Lung (tissue), 12 donors: ENCODE results near the gene TSPAN14. TPM values are rescaled to one million over a fixed set of nuclear protein-coding genes. Genes with fewer than 3 reads are reported as not detected.

ENCODE experiments used
- ATAC-seq: fragments of 200-7000 bp; cut with Tn5 transposase; one replicate; pipeline ENCODE4 v1.9.1; 2020; ENCODE audit warnings: moderate number of reproducible peaks; ENCODE audit not compliant: insufficient read depth, low FRiP score
- DNase-seq, 3 donors: peaks; one replicate each; pipeline ENCODE4 v3.0.0-alpha.2; 2013 to 2017
- H3K27ac ChIP-seq, 2 donors: one replicate each; pipeline ENCODE4 v1.5.1; 2013; ENCODE audit warnings: mild to moderate bottlenecking in 2 of 2, moderate library complexity in 2 of 2, control low read depth in 1 of 2, inconsistent platforms in 1 of 2, low read depth in 1 of 2, low read length in 1 of 2
- H3K27me3 ChIP-seq, 3 donors: one replicate each; pipeline ENCODE4 v1.5.1; 2013; ENCODE audit warnings: low read length in 2 of 3; ENCODE audit not compliant: control insufficient read depth in 3 of 3, insufficient read depth in 3 of 3
- H3K36me3 ChIP-seq, 4 donors: one replicate each; pipeline ENCODE4 v1.5.1; 2013; ENCODE audit warnings: low read length in 4 of 4, mild to moderate bottlenecking in 1 of 4, moderate library complexity in 1 of 4; ENCODE audit not compliant: control insufficient read depth in 4 of 4, insufficient read depth in 4 of 4
- H3K4me1 ChIP-seq, 5 donors: one replicate each; pipeline ENCODE4 v1.5.1; 2013; ENCODE audit warnings: low read length in 5 of 5, mild to moderate bottlenecking in 2 of 5, moderate library complexity in 1 of 5; ENCODE audit not compliant: control insufficient read depth in 5 of 5, insufficient read depth in 5 of 5
- H3K4me3 ChIP-seq: one replicate; pipeline ENCODE4 v1.5.1; 2013; ENCODE audit warnings: mild to moderate bottlenecking, control low read depth, moderate library complexity
- H3K9ac ChIP-seq, 2 donors: one replicate each; pipeline ENCODE4 v1.5.1; 2013; ENCODE audit warnings: low read length in 2 of 2, control low read depth in 1 of 2; ENCODE audit not compliant: insufficient read depth in 1 of 2
- H3K9me3 ChIP-seq, 4 donors: one replicate each; pipeline ENCODE4 v1.5.1; 2013; ENCODE audit warnings: low read length in 3 of 4, mild to moderate bottlenecking in 1 of 4, moderate library complexity in 1 of 4; ENCODE audit not compliant: control insufficient read depth in 4 of 4, insufficient read depth in 3 of 4
- CTCF ChIP-seq: IDR thresholded peaks from 2 replicates; pipeline ENCODE4 v1.5.1; 2012; ENCODE audit warnings: mild to moderate bottlenecking; ENCODE audit errors: control extremely low read depth, extremely low read depth
- WGBS, 2 donors: extraction: QIAGEN DNeasy Blood & Tissue Kit; methylation state at CpG; one replicate each; pipeline ENCODE4 v1.1.7; 2013; 5-methylcytosine and 5-hydroxymethylcytosine counted together
- polyA plus RNA-seq, 2 donors: library from polyadenylated mRNA; stranded (reverse); fragments of 200-250 nt; gene quantifications; one replicate each; pipeline ENCODE4 v1.2.1, GENCODE V29; 2013
- total RNA-seq, 2 donors: library from RNA; depleted of rRNA in 1 of 2; stranded (reverse); fragments of >200 nt in 1 of 2; gene quantifications; one replicate each; pipeline ENCODE4 v1.2.1, GENCODE V29; 2014 to 2021
- donor health status: control.
- donor health status: control.
- donor health status: Bipolar disorder and iron deficiency.
- donor health status: healthy.
- donor health status: DM: yes; HTN: yes; CAD: no.

The TSPAN14 gene
- total and polyA plus RNA-seq, 4 donors: 40.9 to 187 (median 116) TPM

- H3K4me3 ChIP-seq: no peak overlapping the region
- H3K36me3 ChIP-seq: peaks cover 0 to 17% (median 3%) of the 10 kb centered on the region in 4 donors
- DNase-seq (no peak), ATAC-seq (no peak)
- peaks cover 25 to 73% (median 26%) of the 10 kb centered on the region in 5 donors for H3K4me1 ChIP-seq
- peak overlapping the region in 1 of 2 donors; percentile 86 for H3K27ac ChIP-seq
- H3K27me3 ChIP-seq: no peaks in the 10 kb centered on the region
- H3K9me3 ChIP-seq: no peaks in the 10 kb centered on the region
- TF ChIP-seq CTCF: no peak
- H3K9ac ChIP-seq: no peak overlapping the region
- WGBS, 2 donors: 81 to 88% methylated on average over 13 of the region's 13 CpGs
Observed at GRCh38 chr10:80502621-80503583, 48.8 kb downstream of the TSPAN14 start.

- H3K27me3 ChIP-seq: no peaks in the 10 kb centered on the region
- no peak overlapping the region for H3K4me3 ChIP-seq
- no peak for TF ChIP-seq CTCF
- 73 to 74% methylated on average over 7 of the region's 7 CpGs for WGBS, 2 donors
- ATAC-seq (no peak), DNase-seq (no peak)
- H3K9me3 ChIP-seq: no peaks in the 10 kb centered on the region
- peak overlapping the region in 1 of 2 donors; percentile 86 for H3K27ac ChIP-seq
- peaks cover 17 to 68% (median 22%) of the 10 kb centered on the region in 5 donors for H3K4me1 ChIP-seq
- peaks cover 0 to 18% (median 5%) of the 10 kb centered on the region in 4 donors for H3K36me3 ChIP-seq
- H3K9ac ChIP-seq: no peak overlapping the region
Observed at GRCh38 chr10:80503584-80504157, 49.6 kb downstream of the TSPAN14 start.

- ATAC-seq (no peak), DNase-seq (no peak)
- peaks cover 0 to 21% (median 7%) of the 10 kb centered on the region in 4 donors for H3K36me3 ChIP-seq
- H3K4me3 ChIP-seq: no peak overlapping the region
- WGBS, 2 donors: 35 to 54% methylated on average over 7 of the region's 7 CpGs
- no peak for TF ChIP-seq CTCF
- H3K27ac ChIP-seq: peak overlapping the region; percentile 40 to 86
- H3K27me3 ChIP-seq: no peaks in the 10 kb centered on the region
- peaks cover 11 to 65% (median 21%) of the 10 kb centered on the region in 5 donors for H3K4me1 ChIP-seq
- H3K9ac ChIP-seq: no peak overlapping the region
- H3K9me3 ChIP-seq: no peaks in the 10 kb centered on the region
Observed at GRCh38 chr10:80504158-80504811, 50.2 kb downstream of the TSPAN14 start.
